Measurements from ENCODE around the gene NPRL2.

The NPRL2 gene

DNA sequence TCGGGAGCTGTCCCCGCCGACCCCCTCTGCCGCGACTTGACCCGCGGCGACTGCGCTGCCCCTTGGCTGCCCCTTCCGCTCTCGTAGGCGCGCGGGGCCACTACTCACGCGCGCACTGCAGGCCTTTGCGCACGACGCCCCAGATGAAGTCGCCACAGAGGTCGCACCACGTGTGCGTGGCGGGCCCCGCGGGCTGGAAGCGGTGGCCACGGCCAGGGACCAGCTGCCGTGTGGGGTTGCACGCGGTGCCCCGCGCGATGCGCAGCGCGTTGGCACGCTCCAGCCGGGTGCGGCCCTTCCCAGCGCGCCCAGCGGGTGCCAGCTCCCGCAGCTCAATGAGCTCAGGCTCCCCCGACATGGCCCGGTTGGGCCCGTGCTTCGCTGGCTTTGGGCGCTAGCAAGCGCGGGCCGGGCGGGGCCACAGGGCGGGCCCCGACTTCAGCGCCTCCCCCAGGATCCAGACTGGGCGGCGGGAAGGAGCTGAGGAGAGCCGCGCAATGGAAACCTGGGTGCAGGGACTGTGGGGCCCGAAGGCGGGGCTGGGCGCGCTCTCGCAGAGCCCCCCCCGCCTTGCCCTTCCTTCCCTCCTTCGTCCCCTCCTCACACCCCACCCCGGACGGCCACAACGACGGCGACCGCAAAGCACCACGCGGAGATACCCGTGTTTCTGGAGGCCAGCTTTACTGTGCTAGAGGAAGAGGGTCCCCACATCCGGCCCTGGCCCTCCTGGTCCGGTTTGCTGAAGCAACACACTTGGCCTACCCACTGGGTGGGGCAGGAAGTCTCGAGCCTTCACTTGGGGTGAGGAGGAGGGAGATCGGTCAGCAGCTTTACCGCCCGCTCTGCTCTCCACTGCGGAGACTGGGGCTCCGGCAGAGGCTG lies 9.9 kb downstream of the NPRL2 start, which contains the start of gene RASSF1:
Gene RASSF1 (minus strand): TSS at position 389 of the 882 bp plus-strand sequence. CDS start 31 bp downstream, at position 358.
- TF ChIP-seq SIN3A (IDR thresholded peaks at IDR 0.05; ENCODE audit: borderline replicate concordance, insufficient read depth, low read length): no peak
- TF ChIP-seq, protein P1, sequence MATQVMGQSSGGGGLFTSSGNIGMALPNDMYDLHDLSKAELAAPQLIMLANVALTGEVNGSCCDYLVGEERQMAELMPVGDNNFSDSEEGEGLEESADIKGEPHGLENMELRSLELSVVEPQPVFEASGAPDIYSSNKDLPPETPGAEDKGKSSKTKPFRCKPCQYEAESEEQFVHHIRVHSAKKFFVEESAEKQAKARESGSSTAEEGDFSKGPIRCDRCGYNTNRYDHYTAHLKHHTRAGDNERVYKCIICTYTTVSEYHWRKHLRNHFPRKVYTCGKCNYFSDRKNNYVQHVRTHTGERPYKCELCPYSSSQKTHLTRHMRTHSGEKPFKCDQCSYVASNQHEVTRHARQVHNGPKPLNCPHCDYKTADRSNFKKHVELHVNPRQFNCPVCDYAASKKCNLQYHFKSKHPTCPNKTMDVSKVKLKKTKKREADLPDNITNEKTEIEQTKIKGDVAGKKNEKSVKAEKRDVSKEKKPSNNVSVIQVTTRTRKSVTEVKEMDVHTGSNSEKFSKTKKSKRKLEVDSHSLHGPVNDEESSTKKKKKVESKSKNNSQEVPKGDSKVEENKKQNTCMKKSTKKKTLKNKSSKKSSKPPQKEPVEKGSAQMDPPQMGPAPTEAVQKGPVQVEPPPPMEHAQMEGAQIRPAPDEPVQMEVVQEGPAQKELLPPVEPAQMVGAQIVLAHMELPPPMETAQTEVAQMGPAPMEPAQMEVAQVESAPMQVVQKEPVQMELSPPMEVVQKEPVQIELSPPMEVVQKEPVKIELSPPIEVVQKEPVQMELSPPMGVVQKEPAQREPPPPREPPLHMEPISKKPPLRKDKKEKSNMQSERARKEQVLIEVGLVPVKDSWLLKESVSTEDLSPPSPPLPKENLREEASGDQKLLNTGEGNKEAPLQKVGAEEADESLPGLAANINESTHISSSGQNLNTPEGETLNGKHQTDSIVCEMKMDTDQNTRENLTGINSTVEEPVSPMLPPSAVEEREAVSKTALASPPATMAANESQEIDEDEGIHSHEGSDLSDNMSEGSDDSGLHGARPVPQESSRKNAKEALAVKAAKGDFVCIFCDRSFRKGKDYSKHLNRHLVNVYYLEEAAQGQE (IDR thresholded peaks at IDR 0.05; ENCODE audit: insufficient read depth in 1 of 2, low read depth in 2 of 2, low read length in 2 of 2): no peak
- no peak for TF ChIP-seq TAF1 (IDR thresholded peaks at IDR 0.05; ENCODE audit: borderline replicate concordance, insufficient read depth, low read length)
- TF ChIP-seq FOXP2 (optimal IDR thresholded peaks at IDR 0.05; ENCODE audit: borderline replicate concordance, extremely low read depth, extremely low read length, insufficient read depth): no peak
- TF ChIP-seq POLR2AphosphoS5 (IDR thresholded peaks at IDR 0.05; ENCODE audit: low read depth, low read length): no peak

DNA sequence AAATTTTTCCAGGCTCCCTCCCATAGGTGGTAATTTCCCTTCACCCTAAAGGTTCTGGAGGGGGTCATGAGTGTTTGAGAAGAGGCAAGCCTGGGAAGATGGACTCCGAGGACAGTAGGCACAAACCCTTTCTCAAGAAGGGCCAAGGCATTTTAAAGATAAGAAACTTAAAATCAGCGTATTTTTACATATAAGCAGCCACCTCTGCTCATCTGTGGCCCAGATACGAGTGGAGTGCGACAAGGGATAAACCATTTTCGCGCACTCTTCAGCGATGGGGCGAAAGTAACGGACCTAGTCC lies 10.5 kb downstream of the NPRL2 start:
- TF ChIP-seq, protein P1 (IDR thresholded peaks at IDR 0.05; ENCODE audit: insufficient read depth in 1 of 2, low read depth in 2 of 2, low read length in 2 of 2): no peak
- TF ChIP-seq SIN3A (IDR thresholded peaks at IDR 0.05; ENCODE audit: borderline replicate concordance, insufficient read depth, low read length): no peak
- TF ChIP-seq POLR2AphosphoS5 (IDR thresholded peaks at IDR 0.05; ENCODE audit: low read depth, low read length): no peak
- TF ChIP-seq TAF1 (IDR thresholded peaks at IDR 0.05; ENCODE audit: borderline replicate concordance, insufficient read depth, low read length): no peak
- no peak for TF ChIP-seq FOXP2 (optimal IDR thresholded peaks at IDR 0.05; ENCODE audit: borderline replicate concordance, extremely low read depth, extremely low read length, insufficient read depth)

DNA sequence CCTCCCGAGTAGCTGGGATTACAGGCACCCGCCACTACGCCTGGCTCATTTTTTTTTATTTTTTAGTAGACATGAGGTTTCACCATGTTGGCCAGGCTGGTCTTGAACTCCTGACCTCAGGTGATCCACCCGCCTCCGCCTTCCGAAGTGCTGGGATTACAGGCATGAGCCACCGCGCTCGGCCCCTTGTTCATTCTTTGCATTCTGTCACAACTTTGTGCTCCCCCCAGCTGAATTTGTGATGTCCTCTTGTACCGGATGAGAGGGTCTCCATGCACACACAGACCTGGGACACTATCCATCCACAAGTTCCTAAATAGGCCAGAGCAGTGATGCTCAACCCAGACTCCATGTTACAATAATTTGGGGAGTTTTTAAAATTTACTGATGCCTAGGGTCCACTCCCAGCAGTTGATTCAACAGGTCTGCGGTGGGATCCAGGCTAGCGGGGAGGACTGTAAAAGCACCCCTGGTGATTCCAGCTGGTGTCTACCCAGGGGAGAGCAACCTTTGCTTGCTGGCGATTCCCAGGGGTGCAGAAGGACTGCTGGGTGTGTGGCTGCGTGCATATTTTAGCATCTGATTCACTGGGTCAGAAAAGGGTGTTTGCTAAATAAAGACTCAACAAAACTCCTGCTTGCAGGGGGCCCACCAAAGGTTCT lies 11.0 kb downstream of the NPRL2 start:
- TF ChIP-seq TAF1 (IDR thresholded peaks at IDR 0.05; ENCODE audit: borderline replicate concordance, insufficient read depth, low read length): no peak
- TF ChIP-seq POLR2AphosphoS5 (IDR thresholded peaks at IDR 0.05; ENCODE audit: low read depth, low read length): no peak
- no peak for TF ChIP-seq FOXP2 (optimal IDR thresholded peaks at IDR 0.05; ENCODE audit: borderline replicate concordance, extremely low read depth, extremely low read length, insufficient read depth)
- TF ChIP-seq, protein P1 (IDR thresholded peaks at IDR 0.05; ENCODE audit: insufficient read depth in 1 of 2, low read depth in 2 of 2, low read length in 2 of 2): no peak
- no peak for TF ChIP-seq SIN3A (IDR thresholded peaks at IDR 0.05; ENCODE audit: borderline replicate concordance, insufficient read depth, low read length)

DNA sequence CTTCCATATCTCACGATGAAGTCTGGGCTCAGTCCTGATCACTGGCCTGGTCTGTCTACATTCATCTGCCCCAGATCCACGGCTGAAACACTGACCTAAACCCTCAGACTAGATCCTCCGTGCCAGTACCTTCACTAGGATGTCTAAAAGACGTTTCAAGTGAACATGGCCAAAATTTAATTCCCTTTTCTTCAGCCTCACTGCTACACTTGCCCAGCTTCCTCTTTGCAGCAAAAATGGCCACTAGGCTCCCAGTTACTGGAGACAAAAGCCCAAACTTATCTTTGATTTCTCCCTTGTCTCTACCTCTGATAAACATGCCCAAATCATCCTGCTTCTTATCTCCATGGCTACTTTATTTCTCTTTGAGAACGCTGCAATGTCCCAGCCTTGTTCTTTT lies 11.6 kb downstream of the NPRL2 start:
- no peak for TF ChIP-seq SIN3A (IDR thresholded peaks at IDR 0.05; ENCODE audit: borderline replicate concordance, insufficient read depth, low read length)
- TF ChIP-seq POLR2AphosphoS5 (IDR thresholded peaks at IDR 0.05; ENCODE audit: low read depth, low read length): no peak
- no peak for TF ChIP-seq FOXP2 (optimal IDR thresholded peaks at IDR 0.05; ENCODE audit: borderline replicate concordance, extremely low read depth, extremely low read length, insufficient read depth)
- TF ChIP-seq, protein P1 (IDR thresholded peaks at IDR 0.05; ENCODE audit: insufficient read depth in 1 of 2, low read depth in 2 of 2, low read length in 2 of 2): no peak
- TF ChIP-seq TAF1 (IDR thresholded peaks at IDR 0.05; ENCODE audit: borderline replicate concordance, insufficient read depth, low read length): no peak

Measured in PFSK-1 (cell line).